AG04450 (cell line): ENCODE results near the gene NRN1. TPM values are rescaled to one million over a fixed set of nuclear protein-coding genes. Genes with fewer than 3 reads are reported as not detected.
"Not testable (repeated sequence)": the region's sequence is repeated elsewhere in the genome, so short reads cannot be mapped to it uniquely, and the experiment has no call there.

Source experiments
- CTCF ChIA-PET: fragments of 300-600, 350-600 bp; formaldehyde crosslinking; extraction: SDS; loops from one replicate; lab custom pipeline; 2022; ENCODE audit warnings: antibody characterized with exemption, inconsistent platforms; lab: Charles Lee
- POLR2A ChIA-PET: fragments of 350-600 bp; formaldehyde crosslinking; extraction: SDS; loops from one replicate; lab custom pipeline; 2021; ENCODE audit warnings: antibody characterized with exemption, inconsistent platforms; lab: Yijun Ruan, JAX
- DNase-seq: peaks from one replicate; pipeline ENCODE4 v3.0.0-alpha.2; 2011; ENCODE audit warnings: low read depth, low spot score
- H3K27ac ChIP-seq: one replicate; pipeline ENCODE4 v1.5.1; 2012; ENCODE audit warnings: low read depth, low read length, control low read depth
- H3K27me3 ChIP-seq: one replicate; pipeline ENCODE4 v1.6.0; 2012; ENCODE audit warnings: low read length; ENCODE audit not compliant: control insufficient read depth, insufficient read depth
- H3K4me3 ChIP-seq: 2 replicates; pipeline ENCODE4 v1.5.1; 2011; ENCODE audit warnings: mild to moderate bottlenecking, low read depth, low read length, control low read depth
- H3K9me3 ChIP-seq: 2 replicates; pipeline ENCODE4 v1.5.1; 2012; ENCODE audit warnings: low read length; ENCODE audit not compliant: control insufficient read depth, insufficient read depth
- CTCF ChIP-seq: IDR thresholded peaks from 2 replicates; pipeline ENCODE4 v1.5.1; 2011; ENCODE audit warnings: low read depth, low read length, control low read depth, inconsistent platforms
- polyA plus RNA-seq: library from polyadenylated mRNA; depleted of rRNA; stranded (reverse); fragments of >200 nt; gene quantifications from 2 replicates; pipeline ENCODE4 v1.2.3, GENCODE V29; 2011

Gene NRN1
- polyA plus RNA-seq, 1 experiment = not detected

- DNase-seq = no peak
- Histone ChIP-seq H3K27me3 (no peaks in the 10 kb centered on the region), H3K27ac (no peak overlapping the region), H3K9me3 (peaks cover 3% of the 10 kb centered on the region), H3K4me3 (no peak overlapping the region)
- ChIA-PET POLR2A (no interaction called here), CTCF (no interaction called here)
- no peak for TF ChIP-seq CTCF
These were observed 27.1 kb upstream of the NRN1 start for GRCh38 chr6:6033858-6034257.

- DNase-seq = no peak
- Histone ChIP-seq H3K9me3 (peaks cover 4% of the 10 kb centered on the region; the same call in 1 of the 2 replicates), H3K27ac (no peak overlapping the region), H3K27me3 (no peaks in the 10 kb centered on the region), H3K4me3 (no peak overlapping the region)
- no peak for TF ChIP-seq CTCF
- ChIA-PET CTCF (no interaction called here), POLR2A (no interaction called here)
These were observed 19.9 kb upstream of the NRN1 start for GRCh38 chr6:6026513-6027205.

GRCh38 chr6:6025736-6026135, 19.0 kb upstream of the NRN1 start:
- no peaks in the 10 kb centered on the region for H3K27me3 ChIP-seq
- peaks cover 4% of the 10 kb centered on the region; the same call in 1 of the 2 replicates for H3K9me3 ChIP-seq
- DNase-seq = no peak
- H3K27ac ChIP-seq = no peak overlapping the region
- ChIA-PET CTCF (no interaction called here), POLR2A (no interaction called here)
- no peak overlapping the region for H3K4me3 ChIP-seq
- TF ChIP-seq CTCF = no peak

GRCh38 chr6:6024220-6024619, 17.5 kb upstream of the NRN1 start:
- no peak for TF ChIP-seq CTCF
- peaks cover 4% of the 10 kb centered on the region; the same call in 1 of the 2 replicates for H3K9me3 ChIP-seq
- ChIA-PET POLR2A (no interaction called here), CTCF (no interaction called here)
- H3K27ac ChIP-seq = no peak overlapping the region
- no peaks in the 10 kb centered on the region for H3K27me3 ChIP-seq
- DNase-seq = no peak
- no peak overlapping the region for H3K4me3 ChIP-seq

GRCh38 chr6:6022841-6023240, 16.1 kb upstream of the NRN1 start:
- CTCF ChIA-PET, H3K9me3 ChIP-seq, H3K27ac ChIP-seq, POLR2A ChIA-PET, H3K4me3 ChIP-seq, DNase-seq, H3K27me3 ChIP-seq: not testable (repeated sequence)
